Neural cell (in vitro differentiated cells): Measurements from ENCODE around the gene SLC30A9.

ENCODE experiments used
- CTCF ChIP-seq: fragments of 450-650 bp; IDR thresholded peaks from 2 replicates; pipeline ENCODE4 v1.5.1; 2014; ENCODE audit warnings: antibody characterized with exemption, mild to moderate bottlenecking, moderate library complexity; ENCODE audit not compliant: poor library complexity, severe bottlenecking
- EP300 ChIP-seq: fragments of 450-650 bp; conservative IDR thresholded peaks from 2 replicates; pipeline ENCODE4 v1.6.1; 2014; ENCODE audit warnings: antibody characterized with exemption, mild to moderate bottlenecking, moderate library complexity; ENCODE audit not compliant: poor library complexity, severe bottlenecking
- POLR2AphosphoS5 ChIP-seq: IDR thresholded peaks from 2 replicates; pipeline ENCODE4 v1.6.1; 2012
- SMC3 ChIP-seq: fragments of 450-650 bp; conservative IDR thresholded peaks from 2 replicates; pipeline ENCODE4 v1.6.1; 2014; ENCODE audit warnings: antibody characterized with exemption, mild to moderate bottlenecking, moderate library complexity; ENCODE audit not compliant: poor library complexity

DNA sequence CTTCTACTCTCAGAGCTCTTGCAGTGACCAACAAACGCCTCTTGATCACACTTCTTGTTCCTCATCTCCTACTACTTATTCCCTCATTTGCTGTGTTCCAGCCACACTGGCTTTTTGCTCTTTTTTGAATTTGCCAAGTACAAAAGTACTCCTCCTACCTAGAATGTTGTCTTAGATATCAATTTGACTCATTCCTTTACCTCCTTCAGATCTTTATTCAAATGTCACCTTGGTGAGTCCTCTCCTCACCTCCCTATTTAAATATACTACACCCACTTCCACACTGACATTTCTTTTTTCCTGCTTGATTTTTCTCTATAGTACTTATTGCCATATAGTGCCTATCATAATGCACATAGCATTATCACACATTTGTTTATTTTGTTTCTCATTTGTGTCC, 15.0 kb upstream of the SLC30A9 start:
- no peak for TF ChIP-seq SMC3
- TF ChIP-seq CTCF: no peak
- no peak for TF ChIP-seq POLR2AphosphoS5
- no peak for TF ChIP-seq EP300
